GM12864 (cell line): ENCODE measurements around the gene CRAMP1.

Experiments
- DNase-seq: peaks from one replicate; pipeline ENCODE4 v3.0.0-alpha.2; 2011; ENCODE audit warnings: low read depth
- H3K4me3 ChIP-seq: 2 replicates; pipeline ENCODE4 v1.5.1; 2011; ENCODE audit warnings: mild to moderate bottlenecking, low read depth, low read length, control low read depth
- TF ChIP-seq, protein P1 (sequence below): IDR thresholded peaks from 2 replicates; pipeline ENCODE4 v1.5.1; 2011; ENCODE audit warnings: low read depth, mild to moderate bottlenecking, moderate library complexity, low read length, control low read depth, inconsistent platforms; ENCODE audit errors: missing control alignments

Gene CRAMP1, protein sequence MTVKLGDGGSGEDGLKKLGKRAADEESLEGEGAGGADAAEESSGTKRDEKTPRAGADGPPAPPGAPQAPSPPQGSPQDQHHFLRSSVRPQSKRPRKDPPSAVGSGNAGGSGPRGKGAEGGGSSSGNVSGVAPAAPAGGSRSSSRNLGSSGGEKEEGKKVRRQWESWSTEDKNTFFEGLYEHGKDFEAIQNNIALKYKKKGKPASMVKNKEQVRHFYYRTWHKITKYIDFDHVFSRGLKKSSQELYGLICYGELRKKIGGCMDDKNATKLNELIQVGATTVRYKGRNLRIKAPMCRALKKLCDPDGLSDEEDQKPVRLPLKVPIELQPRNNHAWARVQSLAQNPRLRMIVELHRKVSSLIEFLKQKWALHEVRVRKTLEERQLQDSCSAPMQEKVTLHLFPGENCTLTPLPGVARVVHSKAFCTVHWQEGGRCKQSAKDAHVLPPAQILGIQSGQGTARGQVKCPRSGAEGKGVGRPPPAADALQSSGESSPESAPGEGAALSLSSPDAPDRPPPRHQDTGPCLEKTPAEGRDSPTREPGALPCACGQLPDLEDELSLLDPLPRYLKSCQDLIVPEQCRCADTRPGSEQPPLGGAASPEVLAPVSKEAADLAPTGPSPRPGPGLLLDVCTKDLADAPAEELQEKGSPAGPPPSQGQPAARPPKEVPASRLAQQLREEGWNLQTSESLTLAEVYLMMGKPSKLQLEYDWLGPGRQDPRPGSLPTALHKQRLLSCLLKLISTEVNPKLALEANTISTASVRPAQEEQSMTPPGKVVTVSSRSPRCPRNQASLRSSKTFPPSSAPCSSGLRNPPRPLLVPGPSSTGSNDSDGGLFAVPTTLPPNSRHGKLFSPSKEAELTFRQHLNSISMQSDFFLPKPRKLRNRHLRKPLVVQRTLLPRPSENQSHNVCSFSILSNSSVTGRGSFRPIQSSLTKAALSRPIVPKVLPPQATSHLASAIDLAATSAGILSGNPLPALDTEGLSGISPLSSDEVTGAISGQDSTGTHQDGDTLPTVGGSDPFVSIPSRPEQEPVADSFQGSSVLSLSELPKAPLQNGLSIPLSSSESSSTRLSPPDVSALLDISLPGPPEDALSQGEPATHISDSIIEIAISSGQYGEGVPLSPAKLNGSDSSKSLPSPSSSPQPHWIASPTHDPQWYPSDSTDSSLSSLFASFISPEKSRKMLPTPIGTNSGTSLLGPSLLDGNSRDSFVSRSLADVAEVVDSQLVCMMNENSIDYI (N-terminal part only)

DNA sequence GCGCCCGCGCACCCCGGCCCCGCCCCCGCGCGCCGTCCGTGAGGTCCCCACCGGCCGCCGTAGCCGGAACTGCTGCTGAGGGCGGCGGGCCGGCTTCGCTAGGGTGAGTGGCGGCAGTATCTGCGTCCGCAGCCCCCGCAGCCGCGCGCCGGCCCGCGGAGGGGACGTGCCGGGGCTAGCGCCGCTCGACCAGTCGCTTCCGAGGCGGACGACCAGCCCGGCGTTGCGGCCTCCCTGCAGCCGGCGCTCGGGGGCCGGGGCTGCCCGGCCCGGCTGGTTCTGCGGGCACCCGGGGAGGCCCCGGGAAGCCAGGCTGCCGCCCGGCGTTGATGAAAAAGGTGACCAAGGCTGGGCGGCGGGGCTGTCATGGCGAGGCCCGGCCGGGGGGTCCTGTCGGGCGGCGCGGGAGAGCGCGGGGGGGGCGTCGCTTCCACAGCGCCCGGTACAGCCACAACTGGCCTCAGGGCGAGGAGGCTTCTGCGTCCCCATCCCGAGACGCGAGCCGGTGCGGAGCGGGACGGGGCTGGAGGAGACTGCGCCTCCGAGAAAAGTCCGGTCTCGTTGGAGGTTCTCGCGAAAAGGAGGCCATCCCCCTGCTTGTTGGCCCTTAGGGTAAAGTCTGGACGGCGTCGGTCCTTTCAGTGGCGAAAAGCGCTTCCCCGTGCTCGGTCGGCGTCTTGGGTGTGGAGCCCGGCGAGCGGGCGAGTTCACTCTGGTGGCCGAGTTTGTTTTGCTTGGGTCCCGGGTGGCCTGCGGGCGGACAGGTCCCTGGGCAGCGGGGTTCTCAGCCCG, at the start of gene CRAMP1:
TSS of gene CRAMP1 (plus strand) at position 41 of the 792 bp plus-strand sequence. CDS start 2,280 bp downstream, outside the sequence.
- TF ChIP-seq, protein P1, sequence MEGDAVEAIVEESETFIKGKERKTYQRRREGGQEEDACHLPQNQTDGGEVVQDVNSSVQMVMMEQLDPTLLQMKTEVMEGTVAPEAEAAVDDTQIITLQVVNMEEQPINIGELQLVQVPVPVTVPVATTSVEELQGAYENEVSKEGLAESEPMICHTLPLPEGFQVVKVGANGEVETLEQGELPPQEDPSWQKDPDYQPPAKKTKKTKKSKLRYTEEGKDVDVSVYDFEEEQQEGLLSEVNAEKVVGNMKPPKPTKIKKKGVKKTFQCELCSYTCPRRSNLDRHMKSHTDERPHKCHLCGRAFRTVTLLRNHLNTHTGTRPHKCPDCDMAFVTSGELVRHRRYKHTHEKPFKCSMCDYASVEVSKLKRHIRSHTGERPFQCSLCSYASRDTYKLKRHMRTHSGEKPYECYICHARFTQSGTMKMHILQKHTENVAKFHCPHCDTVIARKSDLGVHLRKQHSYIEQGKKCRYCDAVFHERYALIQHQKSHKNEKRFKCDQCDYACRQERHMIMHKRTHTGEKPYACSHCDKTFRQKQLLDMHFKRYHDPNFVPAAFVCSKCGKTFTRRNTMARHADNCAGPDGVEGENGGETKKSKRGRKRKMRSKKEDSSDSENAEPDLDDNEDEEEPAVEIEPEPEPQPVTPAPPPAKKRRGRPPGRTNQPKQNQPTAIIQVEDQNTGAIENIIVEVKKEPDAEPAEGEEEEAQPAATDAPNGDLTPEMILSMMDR, result no peak
- DNase-seq, result no peak
- H3K4me3 ChIP-seq, result peak within 1 kb of the TSS; percentile 86

- H3K4me3 ChIP-seq, result no peak overlapping the region
- TF ChIP-seq, protein P1, result no peak
Observed at GRCh38 chr16:1563786-1564185, 48.4 kb upstream of the CRAMP1 start.

GRCh38 chr16:1564325-1564724, 47.8 kb upstream of the CRAMP1 start:
- no peak overlapping the region for H3K4me3 ChIP-seq
- DNase-seq, result no peak
- TF ChIP-seq, protein P1, result peak; percentile 39

More at GRCh38 chr16:1563786-1564185, 48.4 kb upstream of the CRAMP1 start:
- no peak for DNase-seq

DNA sequence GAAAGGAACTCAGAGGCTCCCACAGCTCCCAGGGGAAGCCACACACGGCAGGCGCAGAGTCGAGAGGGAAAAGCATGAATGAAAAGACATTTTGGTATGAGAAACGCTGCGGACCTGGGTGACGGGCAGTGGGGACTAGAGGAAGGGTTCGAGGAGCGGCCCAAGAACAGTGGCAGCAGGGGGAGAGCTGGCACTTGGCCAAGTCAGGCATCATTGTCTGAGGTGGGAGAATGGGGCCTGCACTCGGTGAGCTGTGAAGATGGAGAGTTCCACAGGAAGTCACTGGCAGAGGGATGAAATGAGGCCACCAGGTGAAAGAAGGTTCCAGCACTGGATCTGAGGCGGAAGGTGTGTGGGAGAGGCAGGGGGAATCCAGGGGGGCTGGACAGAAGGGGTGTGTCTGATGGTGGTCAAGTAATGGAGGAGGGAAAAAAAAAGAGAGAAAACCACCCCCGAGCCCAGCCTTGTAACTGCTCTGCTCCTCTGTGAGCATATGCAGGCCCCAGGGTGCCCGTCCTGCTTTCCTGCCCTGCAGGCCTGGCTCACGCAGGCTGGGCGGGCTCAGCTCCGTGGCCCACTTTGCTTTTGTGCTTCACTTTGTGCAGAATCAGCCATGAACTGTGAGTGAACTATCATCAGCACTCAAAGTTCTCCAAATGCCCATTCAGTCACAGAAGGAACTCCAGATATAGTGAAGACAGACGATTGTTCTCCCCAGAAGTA, 46.9 kb upstream of the CRAMP1 start:
- H3K4me3 ChIP-seq, result no peak overlapping the region
- TF ChIP-seq, protein P1, result no peak
- DNase-seq, result no peak

DNA sequence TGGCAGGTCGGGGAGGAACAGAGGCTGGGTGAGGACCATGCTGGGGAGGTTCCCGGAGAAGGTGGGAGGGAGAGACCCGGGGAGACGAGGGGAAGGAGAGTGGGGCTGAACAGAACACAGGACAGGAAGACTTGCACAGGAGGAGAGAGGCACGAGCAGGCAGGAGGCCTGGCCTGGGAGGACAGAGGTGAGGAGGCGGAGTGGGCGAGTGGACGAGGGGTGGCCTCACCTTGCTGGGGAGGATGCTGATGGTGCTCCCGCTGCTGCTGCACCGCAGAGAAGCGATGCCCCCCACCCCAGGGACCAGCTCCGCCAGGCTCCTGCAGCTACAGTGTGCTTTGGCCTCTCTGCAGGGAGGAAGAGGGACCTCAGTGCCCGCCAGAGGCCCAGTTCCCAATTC, 44.2 kb upstream of the CRAMP1 start:
- TF ChIP-seq, protein P1, result no peak
- no peak overlapping the region for H3K4me3 ChIP-seq
- no peak for DNase-seq
